SK-MEL-5 (cell line): Measurements from ENCODE around the gene SLCO4A1. TPM values are rescaled to one million over a fixed set of nuclear protein-coding genes. Genes with fewer than 3 reads are reported as not detected.
A peak's percentile ranks its signal among the peaks of the same experiment; 100 is the strongest.

Source experiments
- DNase-seq: peaks from one replicate; pipeline ENCODE4 v3.0.0-alpha.2; 2016; ENCODE audit warnings: low read depth, low spot score
- in situ Hi-C: cut with HindIII; loops from 2 replicates; pipeline ENCODE4 v1.10.0; 2016; ENCODE audit warnings: low sequenced_read_pairs, high pct_unique_total_duplicates, low pct_unique_long_range_greater_than_20kb
- total RNA-seq: library from RNA; depleted of rRNA; stranded (reverse); fragments of >200 nt; shearing (Covaris generic); gene quantifications from 2 replicates; pipeline ENCODE4 v1.2.3, GENCODE V29; 2014

Gene SLCO4A1
- total RNA-seq, 1 experiment from 2014 or later: 53.5 TPM

GRCh38 chr20:62665826-62666735 lies 23.8 kb downstream of the SLCO4A1 start:
- in situ Hi-C loops: no loop called here
- DNase-seq: no peak

GRCh38 chr20:62666736-62667529 lies 24.6 kb downstream of the SLCO4A1 start:
- in situ Hi-C loops: no loop called here
- DNase-seq: peak; percentile 100

GRCh38 chr20:62667530-62668440 lies 25.5 kb downstream of the SLCO4A1 start:
- peak; percentile 28 for DNase-seq
- in situ Hi-C loops: no loop called here

- DNase-seq: peak; percentile 91
- in situ Hi-C loops: no loop called here
Measured at GRCh38 chr20:62668441-62669027, 26.2 kb downstream of the SLCO4A1 start.

GRCh38 chr20:62669249-62669648 lies 26.9 kb downstream of the SLCO4A1 start:
- no peak for DNase-seq
- in situ Hi-C loops: no loop called here

GRCh38 chr20:62670156-62670555 lies 27.9 kb downstream of the SLCO4A1 start:
- in situ Hi-C loops: no loop called here
- DNase-seq: no peak

- no peak for DNase-seq
- in situ Hi-C loops: no loop called here
Measured at GRCh38 chr20:62670998-62671397, 28.7 kb downstream of the SLCO4A1 start.

GRCh38 chr20:62671765-62672164 lies 29.5 kb downstream of the SLCO4A1 start:
- in situ Hi-C loops: no loop called here
- no peak for DNase-seq

GRCh38 chr20:62674370-62674769 lies 32.1 kb downstream of the SLCO4A1 start:
- in situ Hi-C loops: no loop called here
- no peak for DNase-seq

- in situ Hi-C loops: no loop called here
- DNase-seq: no peak
Measured at GRCh38 chr20:62675156-62675876, 33.0 kb downstream of the SLCO4A1 start.

- no peak for DNase-seq
- in situ Hi-C loops: no loop called here
Measured at GRCh38 chr20:62675877-62676260, 33.6 kb downstream of the SLCO4A1 start.

GRCh38 chr20:62676976-62677375 lies 34.7 kb downstream of the SLCO4A1 start:
- in situ Hi-C loops: no loop called here
- DNase-seq: no peak

GRCh38 chr20:62677678-62678077 lies 35.4 kb downstream of the SLCO4A1 start:
- in situ Hi-C loops: no loop called here

GRCh38 chr20:62678553-62678952 lies 36.2 kb downstream of the SLCO4A1 start:
- DNase-seq: no peak
- in situ Hi-C loops: no loop called here

More at GRCh38 chr20:62677678-62678077, 35.4 kb downstream of the SLCO4A1 start:
- DNase-seq: no peak

GRCh38 chr20:62679978-62680589 lies 37.8 kb downstream of the SLCO4A1 start:
- no peak for DNase-seq
- in situ Hi-C loops: no loop called here

GRCh38 chr20:62682912-62683517 lies 40.7 kb downstream of the SLCO4A1 start:
- DNase-seq: no peak
- in situ Hi-C loops: no loop called here
